Hepatocyte (in vitro differentiated cells): ENCODE measurements around the gene GPN1. TPM values are rescaled to one million over a fixed set of nuclear protein-coding genes. Genes with fewer than 3 reads are reported as not detected.

Experiments
- DNase-seq: peaks from one replicate; pipeline ENCODE4 v3.0.0-alpha.2; 2016; ENCODE audit warnings: low spot score
- H2AFZ ChIP-seq: fragments of 200-600 bp; sonication (generic); 2 replicates; pipeline ENCODE4 v1.6.0; 2016; ENCODE audit warnings: antibody characterized with exemption, mild to moderate bottlenecking
- H3K27ac ChIP-seq: fragments of 200-600 bp; sonication (generic); 2 replicates; pipeline ENCODE4 v1.5.1; 2016; ENCODE audit warnings: mild to moderate bottlenecking
- H3K27me3 ChIP-seq: fragments of 200-600 bp; sonication (generic); 2 replicates; pipeline ENCODE4 v1.6.1; 2016
- H3K36me3 ChIP-seq: fragments of 200-600 bp; sonication (generic); replicated peaks from 2 replicates; pipeline ENCODE4 v1.5.1; 2016; ENCODE audit warnings: low read depth; ENCODE audit not compliant: insufficient read depth
- H3K4me1 ChIP-seq: fragments of 200-600 bp; sonication (generic); 2 replicates; pipeline ENCODE4 v1.5.1; 2016; ENCODE audit warnings: mild to moderate bottlenecking, moderate library complexity; ENCODE audit not compliant: insufficient read depth
- H3K4me2 ChIP-seq: fragments of 200-600 bp; sonication (generic); 2 replicates; pipeline ENCODE4 v1.6.0; 2016
- H3K4me3 ChIP-seq: fragments of 200-600 bp; sonication (generic); 2 replicates; pipeline ENCODE4 v1.5.1; 2016; ENCODE audit warnings: mild to moderate bottlenecking
- H3K79me2 ChIP-seq: fragments of 200-600 bp; sonication (generic); 2 replicates; pipeline ENCODE4 v1.6.0; 2017; ENCODE audit warnings: mild to moderate bottlenecking
- H3K9me2 ChIP-seq: fragments of 200-600 bp; sonication (generic); replicated peaks from 2 replicates; pipeline ENCODE4 v1.6.0; 2017; ENCODE audit warnings: mild to moderate bottlenecking; ENCODE audit not compliant: insufficient read depth
- H3K9me3 ChIP-seq: fragments of 200-600 bp; sonication (generic); 2 replicates; pipeline ENCODE4 v1.5.1; 2016; ENCODE audit warnings: low read depth, mild to moderate bottlenecking
- H4K20me1 ChIP-seq: fragments of 200-600 bp; sonication (generic); 2 replicates; pipeline ENCODE4 v1.6.0; 2016; ENCODE audit warnings: mild to moderate bottlenecking; ENCODE audit not compliant: insufficient read depth, poor library complexity, severe bottlenecking
- EZH2 ChIP-seq: fragments of 200-600 bp; sonication (generic); IDR thresholded peaks from 2 replicates; pipeline ENCODE4 v1.6.1; 2016; ENCODE audit warnings: antibody characterized with exemption, mild to moderate bottlenecking, borderline replicate concordance
- EZH2phosphoT487 ChIP-seq: fragments of 200-600 bp; sonication (generic); IDR thresholded peaks from one replicate; pipeline ENCODE4 v1.6.1; 2018; ENCODE audit warnings: antibody characterized with exemption, mild to moderate bottlenecking, low read depth, moderate library complexity; ENCODE audit not compliant: unreplicated experiment, severe bottlenecking
- WGBS: methylation state at CpG from one replicate; pipeline ENCODE4 v1.1.6; 2016; ENCODE audit warnings: low lambda C conversion rate; ENCODE audit errors: missing lambda C conversion rate; 5-methylcytosine and 5-hydroxymethylcytosine counted together
- polyA plus RNA-seq: library from polyadenylated mRNA; unstranded; fragments of >200 nt; fragmentation: Nextera tagmentation; extraction: Ambion mirVana; gene quantifications from 2 replicates; pipeline ENCODE4 v1.2.1, GENCODE V29; 2016
- total RNA-seq: library from RNA; depleted of rRNA; stranded (reverse); fragments of >200 nt; gene quantifications from 2 replicates; pipeline ENCODE4 v1.2.3, GENCODE V29; 2014
- TF ChIP-seq, protein P1 (sequence below): fragments of 200-600 bp; sonication (generic); IDR thresholded peaks from 2 replicates; pipeline ENCODE4 v1.5.1; 2016; ENCODE audit warnings: antibody characterized with exemption, mild to moderate bottlenecking; ENCODE audit not compliant: poor library complexity

The GPN1 gene
- total and polyA plus RNA-seq, 2 experiments from 2014 or later: 35.8 to 46.7 TPM

- DNase-seq: no peak
- H3K4me2 ChIP-seq: peak overlapping the region; percentile 96
- WGBS: 91% methylated on average over 16 of the region's 16 CpGs
- H3K9me2 ChIP-seq: no peaks in the 10 kb centered on the region
- no peak overlapping the region for H3K27ac ChIP-seq
- no peaks in the 10 kb centered on the region for H3K27me3 ChIP-seq
- TF ChIP-seq EZH2phosphoT487: no peak
- TF ChIP-seq, protein P1, sequence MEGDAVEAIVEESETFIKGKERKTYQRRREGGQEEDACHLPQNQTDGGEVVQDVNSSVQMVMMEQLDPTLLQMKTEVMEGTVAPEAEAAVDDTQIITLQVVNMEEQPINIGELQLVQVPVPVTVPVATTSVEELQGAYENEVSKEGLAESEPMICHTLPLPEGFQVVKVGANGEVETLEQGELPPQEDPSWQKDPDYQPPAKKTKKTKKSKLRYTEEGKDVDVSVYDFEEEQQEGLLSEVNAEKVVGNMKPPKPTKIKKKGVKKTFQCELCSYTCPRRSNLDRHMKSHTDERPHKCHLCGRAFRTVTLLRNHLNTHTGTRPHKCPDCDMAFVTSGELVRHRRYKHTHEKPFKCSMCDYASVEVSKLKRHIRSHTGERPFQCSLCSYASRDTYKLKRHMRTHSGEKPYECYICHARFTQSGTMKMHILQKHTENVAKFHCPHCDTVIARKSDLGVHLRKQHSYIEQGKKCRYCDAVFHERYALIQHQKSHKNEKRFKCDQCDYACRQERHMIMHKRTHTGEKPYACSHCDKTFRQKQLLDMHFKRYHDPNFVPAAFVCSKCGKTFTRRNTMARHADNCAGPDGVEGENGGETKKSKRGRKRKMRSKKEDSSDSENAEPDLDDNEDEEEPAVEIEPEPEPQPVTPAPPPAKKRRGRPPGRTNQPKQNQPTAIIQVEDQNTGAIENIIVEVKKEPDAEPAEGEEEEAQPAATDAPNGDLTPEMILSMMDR: no peak
- no peak for TF ChIP-seq EZH2
- peaks cover 59% of the 10 kb centered on the region for H3K79me2 ChIP-seq
- peak overlapping the region; percentile 89 for H3K4me3 ChIP-seq
- peaks cover 15% of the 10 kb centered on the region for H3K4me1 ChIP-seq
- no peaks in the 10 kb centered on the region for H4K20me1 ChIP-seq
- H2AFZ ChIP-seq: peak overlapping the region; percentile 97
- H3K9me3 ChIP-seq: no peaks in the 10 kb centered on the region
- H3K36me3 ChIP-seq: no peaks in the 10 kb centered on the region
Measured at GRCh38 chr2:27664622-27665363, 35.9 kb downstream of the GPN1 start.

GRCh38 chr2:27667446-27667845 is 38.6 kb downstream of the GPN1 start:
- WGBS: 93% methylated on average over 1 of the region's 1 CpG

GRCh38 chr2:27671235-27671634 is 42.4 kb downstream of the GPN1 start:
- no peak for DNase-seq
- Histone ChIP-seq H3K4me1 (no peaks in the 10 kb centered on the region), H3K4me3 (no peak overlapping the region), H3K9me3 (no peaks in the 10 kb centered on the region), H3K9me2 (no peaks in the 10 kb centered on the region), H3K36me3 (no peaks in the 10 kb centered on the region), H2AFZ (no peak overlapping the region), H3K79me2 (peaks cover 3% of the 10 kb centered on the region), H3K27me3 (no peaks in the 10 kb centered on the region), H4K20me1 (no peaks in the 10 kb centered on the region), H3K27ac (no peak overlapping the region), H3K4me2 (no peak overlapping the region)
- 97% methylated on average over 4 of the region's 4 CpGs for WGBS
- TF ChIP-seq, protein P1: no peak
- no peak for TF ChIP-seq EZH2phosphoT487
- TF ChIP-seq EZH2: no peak

More at GRCh38 chr2:27667446-27667845, 38.6 kb downstream of the GPN1 start:
- Histone ChIP-seq H3K4me2 (no peak overlapping the region), H3K27ac (no peak overlapping the region), H2AFZ (no peak overlapping the region), H3K79me2 (peaks cover 34% of the 10 kb centered on the region), H3K36me3 (no peaks in the 10 kb centered on the region), H3K9me2 (no peaks in the 10 kb centered on the region), H4K20me1 (no peaks in the 10 kb centered on the region), H3K27me3 (no peaks in the 10 kb centered on the region), H3K4me1 (peaks cover 13% of the 10 kb centered on the region), H3K9me3 (no peaks in the 10 kb centered on the region), H3K4me3 (no peak overlapping the region)
- TF ChIP-seq EZH2phosphoT487 (no peak), EZH2 (no peak)
- TF ChIP-seq, protein P1: no peak
- DNase-seq: no peak
